ENCODE data around the gene GUCD1. TPM values are rescaled to one million over a fixed set of nuclear protein-coding genes. Genes with fewer than 3 reads are reported as not detected.

GUCD1 gene
- total and polyA plus RNA-seq, 2 of the 13 experiments (the other 11 are each of a cell fraction or from before 2014, with no cell fraction given) = 128 to 245 TPM

DNA sequence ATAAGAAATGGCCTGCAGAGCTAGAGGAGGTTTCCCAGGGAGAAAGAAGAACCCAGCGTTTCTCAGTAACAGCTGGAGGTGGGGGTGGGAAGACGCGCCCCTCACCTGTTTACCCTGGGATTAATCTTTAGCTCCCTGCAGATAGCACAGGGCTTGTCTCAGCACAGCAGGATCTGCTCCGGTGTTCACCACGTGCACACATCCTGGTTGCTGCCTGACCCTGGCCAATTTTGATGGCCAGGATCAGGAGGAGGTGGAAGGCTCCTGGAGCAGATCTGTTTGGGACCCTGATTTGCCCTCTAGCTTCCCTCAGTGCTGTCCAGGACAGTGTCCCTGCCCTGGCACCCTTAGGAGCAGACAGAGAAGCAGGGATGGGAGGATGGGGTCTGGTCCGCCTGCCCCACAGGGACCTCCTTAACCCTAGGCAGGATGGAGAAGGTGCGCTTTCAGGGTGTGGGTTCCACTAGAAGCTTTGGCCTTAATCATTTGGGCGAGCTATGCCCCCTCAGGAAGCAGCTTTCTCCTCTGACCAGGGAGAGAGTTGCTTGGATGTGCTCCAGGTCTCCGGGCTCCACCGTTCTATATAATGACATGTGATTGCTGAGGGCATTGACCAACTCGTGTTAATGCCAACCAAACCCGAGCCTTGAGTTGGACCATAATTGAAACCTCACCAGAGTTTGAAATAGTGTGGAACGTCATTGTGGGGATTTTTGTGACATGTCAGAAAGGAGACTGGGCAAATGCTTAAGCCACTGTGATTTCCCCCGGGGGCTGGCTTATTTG lies 40.5 kb downstream of the GUCD1 start (continued):
- TF ChIP-seq ZEB1 (IDR thresholded peaks at IDR 0.05; ENCODE audit: insufficient replicate concordance, low read depth) = peak; percentile 72
- TF ChIP-seq WIZ (CRISPR knock-in tag; IDR thresholded peaks at IDR 0.05) = peak; percentile 87
- no peak for TF ChIP-seq ZNF326 (CRISPR knock-in tag; IDR thresholded peaks at IDR 0.05; ENCODE audit: borderline replicate concordance)
- peak; percentile 61; the same call in 1 of the 2 replicates for TF ChIP-seq ZNF576 (CRISPR knock-in tag; IDR thresholded peaks at IDR 0.05)
- peak; percentile 93 for TF ChIP-seq ZNF441 (CRISPR knock-in tag; IDR thresholded peaks at IDR 0.05; ENCODE audit: borderline replicate concordance)
- TF ChIP-seq SUZ12 (IDR thresholded peaks at IDR 0.05; ENCODE audit: low read depth, low read length) = no peak
- TF ChIP-seq SP5 (CRISPR knock-in tag; IDR thresholded peaks at IDR 0.05; ENCODE audit: borderline replicate concordance, low read depth) = peak; percentile 91
- TF ChIP-seq ZNF816 (CRISPR knock-in tag; IDR thresholded peaks at IDR 0.05; ENCODE audit: borderline replicate concordance) = peak; percentile 64; the same call in 1 of the 2 replicates
- peak; percentile 100 for TF ChIP-seq ZNF687 (CRISPR knock-in tag; IDR thresholded peaks at IDR 0.05)
- peak; percentile 91; the same call in 1 of the 2 replicates for TF ChIP-seq ZNF614 (CRISPR knock-in tag; IDR thresholded peaks at IDR 0.05; ENCODE audit: borderline replicate concordance)
- peak; percentile 96; the same call in 1 of the 2 replicates for TF ChIP-seq ZBTB7A (CRISPR knock-in tag; IDR thresholded peaks at IDR 0.05)
- TF ChIP-seq TMF1 (CRISPR knock-in tag; IDR thresholded peaks at IDR 0.05; ENCODE audit: low read depth) = peak; percentile 97
- no peak for TF ChIP-seq MYNN (CRISPR knock-in tag; IDR thresholded peaks at IDR 0.05; ENCODE audit: low read depth)
- TF ChIP-seq POLR2AphosphoS5 (IDR thresholded peaks at IDR 0.05; ENCODE audit: low read depth, low read length) = peak; percentile 67
- no peak for TF ChIP-seq ZSCAN20 (CRISPR knock-in tag; IDR thresholded peaks at IDR 0.05; ENCODE audit: borderline replicate concordance)
- TF ChIP-seq ZNF781 (CRISPR knock-in tag; IDR thresholded peaks at IDR 0.05; ENCODE audit: borderline replicate concordance, not compliant biosample characterization) = peak; percentile 99
- TF ChIP-seq HBP1 (CRISPR knock-in tag; IDR thresholded peaks at IDR 0.05; ENCODE audit: low read depth) = peak; percentile 80; the same call in 1 of the 2 replicates
- TF ChIP-seq REXO4 (CRISPR knock-in tag; IDR thresholded peaks at IDR 0.05; ENCODE audit: borderline replicate concordance) = no peak
- TF ChIP-seq ZNF790 (CRISPR knock-in tag; IDR thresholded peaks at IDR 0.05; ENCODE audit: borderline replicate concordance) = peak; percentile 98; the same call in 1 of the 2 replicates
- peak; percentile 73; the same call in 1 of the 2 replicates for TF ChIP-seq ZNF253 (CRISPR knock-in tag; IDR thresholded peaks at IDR 0.05; ENCODE audit: borderline replicate concordance)
- peak; percentile 96 for TF ChIP-seq ZNF124 (CRISPR knock-in tag; IDR thresholded peaks at IDR 0.05)
- TF ChIP-seq NFE2L2 (IDR thresholded peaks at IDR 0.05; ENCODE audit: low read length) = no peak
- peak; percentile 98 for TF ChIP-seq HOXA5 (CRISPR knock-in tag; IDR thresholded peaks at IDR 0.05)
- TF ChIP-seq ATF7-NPFF (CRISPR knock-in tag; IDR thresholded peaks at IDR 0.05; ENCODE audit: low read depth) = peak; percentile 97
- TF ChIP-seq HMGA1 (CRISPR knock-in tag; conservative IDR thresholded peaks at IDR 0.05) = no peak
